Naive B cell (primary cell): ENCODE data around the gene FCGBP. TPM values are rescaled to one million over a fixed set of nuclear protein-coding genes. Genes with fewer than 3 reads are reported as not detected.
"Not testable (repeated sequence)": the region's sequence is repeated elsewhere in the genome, so short reads cannot be mapped to it uniquely, and the experiment has no call there.

Experiments
- ATAC-seq, 2 donors: fragments of 150-1000 bp; cut with Tn5 transposase; 2 replicates each; pipeline ENCODE4 v1.10.0; 2021; ENCODE audit warnings: low read depth in 2 of 2, mild to moderate bottlenecking in 2 of 2, moderate library complexity in 2 of 2
- DNase-seq: peaks from one replicate; pipeline ENCODE4 v3.0.0; 2022
- H3K27ac Mint-ChIP-seq, 6 donors: one replicate each; pipeline ENCODE4 v1.8.0; 2020 to 2022; ENCODE audit warnings: mild to moderate bottlenecking in 6 of 6, mixed read lengths in 6 of 6, moderate library complexity in 5 of 6, inconsistent platforms in 2 of 6
- H3K27me3 Mint-ChIP-seq, 3 donors: one replicate each; pipeline ENCODE4 v1.8.0; 2021 to 2022; ENCODE audit warnings: mixed read lengths in 3 of 3, mild to moderate bottlenecking in 1 of 3
- H3K36me3 Mint-ChIP-seq, 2 donors: one replicate each; pipeline ENCODE4 v1.8.0; 2020 to 2022; ENCODE audit warnings: mixed read lengths in 2 of 2, inconsistent platforms in 1 of 2, mild to moderate bottlenecking in 1 of 2
- H3K4me1 Mint-ChIP-seq, 3 donors: one replicate each; pipeline ENCODE4 v1.8.0; 2020 to 2022; ENCODE audit warnings: mixed read lengths in 3 of 3, inconsistent platforms in 1 of 3, mild to moderate bottlenecking in 1 of 3, moderate library complexity in 1 of 3
- H3K4me3 Mint-ChIP-seq, 8 donors: one replicate each; pipeline ENCODE4 v1.8.0; 2020 to 2022; ENCODE audit warnings: mild to moderate bottlenecking in 8 of 8, mixed read lengths in 8 of 8, moderate library complexity in 8 of 8, inconsistent platforms in 2 of 8
- H3K9me3 Mint-ChIP-seq, 7 donors: one replicate each; pipeline ENCODE4 v1.8.0; 2020 to 2022; ENCODE audit warnings: mixed read lengths in 7 of 7, mild to moderate bottlenecking in 5 of 7, inconsistent platforms in 2 of 7, moderate library complexity in 1 of 7
- polyA plus RNA-seq, 6 donors: library from polyadenylated mRNA; unstranded; fragments of 300-500 nt; fragmentation: Illumina TruSeq; gene quantifications; one replicate each; pipeline ENCODE4 v1.2.3, GENCODE V29; 2021; ENCODE audit warnings: low read depth in 6 of 6

The FCGBP gene
- polyA plus RNA-seq, 6 donors from 2014 or later, result 0.15 to 1.7 (median 0.76) TPM

GRCh38 chr19:39908803-39909202 is 25.6 kb downstream of the FCGBP start:
- Mint-ChIP-seq H3K36me3 (no peaks in the 10 kb centered on the region), H3K9me3 (no peaks in the 10 kb centered on the region), H3K4me3 (no peak overlapping the region), H3K27ac (peak overlapping the region in 3 of 6 donors; percentile 76 to 93 (median 80)), H3K27me3 (no peaks in the 10 kb centered on the region), H3K4me1 (peaks cover 4 to 21% (median 19%) of the 10 kb centered on the region in 3 donors)
- ATAC-seq (no peak), DNase-seq (no peak)

- Mint-ChIP-seq H3K36me3 (no peaks in the 10 kb centered on the region), H3K27me3 (no peaks in the 10 kb centered on the region), H3K9me3 (no peaks in the 10 kb centered on the region), H3K27ac (peak overlapping the region in 2 of 6 donors; percentile 47 to 59), H3K4me3 (peak overlapping the region in 2 of 8 donors; percentile 10 to 55), H3K4me1 (peaks cover 4 to 21% (median 19%) of the 10 kb centered on the region in 3 donors)
- no peak for DNase-seq
- no peak for ATAC-seq
These were observed 27.4 kb downstream of the FCGBP start for GRCh38 chr19:39906820-39907611.

- H3K27me3 Mint-ChIP-seq, result no peaks in the 10 kb centered on the region
- ATAC-seq (no peak), DNase-seq (no peak)
- no peaks in the 10 kb centered on the region for H3K9me3 Mint-ChIP-seq
- peak overlapping the region in 1 of 6 donors; percentile 46 for H3K27ac Mint-ChIP-seq
- no peaks in the 10 kb centered on the region for H3K36me3 Mint-ChIP-seq
- H3K4me1 Mint-ChIP-seq, result peaks cover 4 to 21% (median 19%) of the 10 kb centered on the region in 3 donors
- no peak overlapping the region for H3K4me3 Mint-ChIP-seq
These were observed 28.2 kb downstream of the FCGBP start for GRCh38 chr19:39906283-39906682.

- H3K36me3 Mint-ChIP-seq, H3K27me3 Mint-ChIP-seq, ATAC-seq, DNase-seq, H3K9me3 Mint-ChIP-seq, H3K4me3 Mint-ChIP-seq, H3K27ac Mint-ChIP-seq: not testable (repeated sequence)
- peaks cover 4 to 20% (median 17%) of the 10 kb centered on the region in 3 donors for H3K4me1 Mint-ChIP-seq
These were observed 30.8 kb downstream of the FCGBP start for GRCh38 chr19:39903486-39904091.

- not testable (repeated sequence) for ATAC-seq, H3K4me1 Mint-ChIP-seq, H3K36me3 Mint-ChIP-seq, H3K9me3 Mint-ChIP-seq, H3K4me3 Mint-ChIP-seq, H3K27ac Mint-ChIP-seq, DNase-seq, H3K27me3 Mint-ChIP-seq
These were observed 32.1 kb downstream of the FCGBP start for GRCh38 chr19:39902326-39902725.

GRCh38 chr19:39901681-39902080 is 32.8 kb downstream of the FCGBP start:
- ATAC-seq, H3K27me3 Mint-ChIP-seq, H3K4me1 Mint-ChIP-seq, H3K36me3 Mint-ChIP-seq, H3K4me3 Mint-ChIP-seq, DNase-seq, H3K27ac Mint-ChIP-seq, H3K9me3 Mint-ChIP-seq: not testable (repeated sequence)

DNA sequence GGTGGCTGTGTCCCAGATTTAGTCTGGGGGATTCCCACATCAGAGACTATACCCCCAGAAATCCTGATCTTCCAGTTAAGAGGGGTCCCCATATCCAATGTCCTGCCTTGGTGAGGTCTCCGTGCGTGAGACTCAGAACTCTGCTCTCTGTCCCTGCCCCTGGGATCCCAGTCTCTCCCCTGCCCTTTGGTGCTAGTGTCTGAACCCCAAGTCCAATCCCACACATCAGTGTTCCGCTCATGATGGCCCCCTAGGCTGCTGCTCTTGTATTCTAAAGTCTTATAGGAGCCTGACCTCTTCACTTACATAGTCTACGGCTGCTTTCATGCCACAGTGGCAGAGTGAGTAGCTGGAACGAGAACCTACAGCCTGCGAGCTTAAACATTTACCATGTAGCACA is 35.6 kb downstream of the FCGBP start:
- not testable (repeated sequence) for H3K4me1 Mint-ChIP-seq, DNase-seq, H3K36me3 Mint-ChIP-seq, H3K9me3 Mint-ChIP-seq, H3K27me3 Mint-ChIP-seq, H3K4me3 Mint-ChIP-seq, ATAC-seq
- H3K27ac Mint-ChIP-seq, result peak overlapping the region in 1 of 6 donors; percentile 70

DNA sequence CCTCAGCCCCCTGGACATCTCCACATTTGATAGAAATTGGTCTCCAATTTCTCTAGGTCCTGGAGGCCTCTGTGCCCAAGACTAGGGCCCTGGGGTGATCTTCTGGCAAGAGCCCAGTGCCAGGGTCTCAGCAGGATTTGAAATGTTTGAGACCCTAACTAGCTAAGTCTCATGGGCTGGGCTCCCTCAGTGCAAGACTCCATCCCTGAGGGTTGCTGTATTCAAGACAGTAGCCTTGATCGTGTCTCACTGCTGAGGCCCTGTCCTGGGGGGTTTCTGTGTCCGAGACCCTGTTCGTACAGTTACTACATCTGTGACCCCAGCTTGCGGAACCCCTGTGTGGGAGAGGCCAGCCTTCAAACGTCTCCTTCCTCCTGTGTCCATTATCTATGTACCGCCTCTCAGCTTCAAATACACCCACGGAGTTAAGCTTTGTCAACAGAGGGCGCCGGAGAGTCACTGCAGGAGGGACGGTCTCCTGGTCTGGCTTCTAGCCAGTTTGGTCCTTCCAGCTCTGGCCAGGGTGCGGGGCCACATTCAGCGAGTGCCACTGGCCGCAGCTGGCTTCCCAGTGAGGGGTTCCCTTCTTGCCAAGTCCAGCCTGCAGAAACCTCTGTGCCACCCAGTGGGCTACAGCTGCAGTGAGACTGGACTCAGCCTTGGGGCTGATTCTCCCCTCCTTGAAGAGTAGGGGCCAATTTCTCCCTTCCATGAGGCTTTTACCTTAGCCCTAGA is 36.8 kb downstream of the FCGBP start:
- not testable (repeated sequence) for H3K27me3 Mint-ChIP-seq, H3K27ac Mint-ChIP-seq, H3K4me1 Mint-ChIP-seq, H3K36me3 Mint-ChIP-seq, H3K9me3 Mint-ChIP-seq, H3K4me3 Mint-ChIP-seq
- peak; percentile 83 to 86 for ATAC-seq
- DNase-seq, result peak; percentile 60

DNA sequence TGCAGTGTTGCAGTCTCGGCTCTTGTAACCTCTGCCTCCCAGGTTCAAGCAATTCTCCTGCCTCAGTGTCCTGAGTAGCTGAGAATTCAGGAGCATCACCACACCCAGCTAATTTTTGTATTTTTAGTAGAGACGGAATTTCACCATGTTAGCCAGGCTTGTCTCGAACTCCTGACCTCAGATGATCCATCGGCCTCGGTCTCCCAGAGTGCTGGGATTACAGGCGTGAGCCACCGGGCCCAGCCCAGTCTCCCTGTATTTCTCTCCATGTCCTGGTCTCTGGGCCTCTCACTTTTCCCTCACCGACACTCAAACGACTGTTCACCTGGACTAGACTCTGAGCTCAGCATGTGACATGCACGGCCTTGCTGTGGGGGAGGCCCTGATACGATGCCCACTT is 39.3 kb downstream of the FCGBP start:
- H3K27ac Mint-ChIP-seq, result peak overlapping the region in 1 of 6 donors; percentile 53
- peak overlapping the region in 1 of 8 donors; percentile 36 for H3K4me3 Mint-ChIP-seq
- not testable (repeated sequence) for H3K27me3 Mint-ChIP-seq, DNase-seq, H3K4me1 Mint-ChIP-seq, ATAC-seq, H3K9me3 Mint-ChIP-seq
- H3K36me3 Mint-ChIP-seq, result peaks cover 7 to 18% of the 10 kb centered on the region in 2 donors

DNA sequence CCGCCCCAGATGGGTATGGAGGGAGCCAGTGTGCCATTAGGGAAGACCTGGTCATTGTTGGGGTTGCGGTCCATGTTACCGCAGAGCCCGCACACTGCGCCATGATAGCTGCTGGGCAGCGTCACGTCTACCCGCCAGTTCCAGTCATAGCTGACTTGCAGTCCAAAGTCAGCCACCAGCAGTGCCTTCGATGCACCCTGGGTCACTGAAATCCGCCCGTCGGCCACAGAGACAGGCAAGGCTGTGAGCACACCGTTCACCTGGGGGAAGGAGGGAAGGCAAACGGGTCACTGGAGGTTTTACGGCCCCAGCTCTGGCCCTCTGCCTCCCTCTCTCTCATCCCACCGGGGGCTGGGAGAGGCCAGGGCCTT is 40.2 kb downstream of the FCGBP start:
- not testable (repeated sequence) for H3K27ac Mint-ChIP-seq, ATAC-seq, H3K4me1 Mint-ChIP-seq, DNase-seq, H3K9me3 Mint-ChIP-seq, H3K27me3 Mint-ChIP-seq, H3K4me3 Mint-ChIP-seq
- H3K36me3 Mint-ChIP-seq, result peaks cover 7 to 21% of the 10 kb centered on the region in 2 donors

- ATAC-seq, H3K9me3 Mint-ChIP-seq, H3K4me1 Mint-ChIP-seq, H3K4me3 Mint-ChIP-seq, H3K27me3 Mint-ChIP-seq, DNase-seq: not testable (repeated sequence)
- H3K27ac Mint-ChIP-seq, result peak overlapping the region in 2 of 6 donors; percentile 64 to 80
- H3K36me3 Mint-ChIP-seq, result peaks cover 7 to 21% of the 10 kb centered on the region in 2 donors
These were observed 40.8 kb downstream of the FCGBP start for GRCh38 chr19:39893366-39894235.

GRCh38 chr19:39892506-39892902 is 41.9 kb downstream of the FCGBP start:
- H3K4me1 Mint-ChIP-seq, H3K4me3 Mint-ChIP-seq, H3K27me3 Mint-ChIP-seq, ATAC-seq, H3K9me3 Mint-ChIP-seq, H3K27ac Mint-ChIP-seq, DNase-seq: not testable (repeated sequence)
- peaks cover 7 to 21% of the 10 kb centered on the region in 2 donors for H3K36me3 Mint-ChIP-seq
